Lower lobe of right lung (tissue), 2 donors: Measurements from ENCODE around the gene METTL8. TPM values are rescaled to one million over a fixed set of nuclear protein-coding genes. Genes with fewer than 3 reads are reported as not detected.
"Not testable (repeated sequence)": the region's sequence is repeated elsewhere in the genome, so short reads cannot be mapped to it uniquely, and the experiment has no call there.

Experiments
- ATAC-seq, 2 donors: fragments of 200-7000 bp; cut with Tn5 transposase; one replicate each; pipeline ENCODE4 v1.9.1; 2020 to 2022; ENCODE audit warnings: mild to moderate bottlenecking in 2 of 2, moderate library complexity in 2 of 2
- DNase-seq: peaks from one replicate; pipeline ENCODE4 v3.0.0-alpha.2; 2020
- H3K27ac ChIP-seq: fragments of 200-600 bp; one replicate; pipeline ENCODE4 v1.8.0; 2022
- H3K27me3 ChIP-seq: fragments of 200-600 bp; one replicate; pipeline ENCODE4 v1.8.0; 2022; ENCODE audit warnings: low read depth
- H3K36me3 ChIP-seq: fragments of 200-600 bp; one replicate; pipeline ENCODE4 v1.8.0; 2022; ENCODE audit warnings: mild to moderate bottlenecking
- H3K4me1 ChIP-seq: fragments of 200-600 bp; one replicate; pipeline ENCODE4 v1.8.0; 2022
- H3K4me3 ChIP-seq: fragments of 200-600 bp; one replicate; pipeline ENCODE4 v1.8.0; 2022; ENCODE audit warnings: mild to moderate bottlenecking
- H3K9me3 ChIP-seq: fragments of 200-600 bp; one replicate; pipeline ENCODE4 v1.8.0; 2022
- intact Hi-C: fragments of 100-400 bp; cut with DNase I; formaldehyde crosslinking; loops from one replicate; pipeline ENCODE4 v1.11.0; 2022
- total RNA-seq: library from RNA; stranded (reverse); fragmentation: NEBNext Ultra II Directional; extraction: Animal tissue kit (Norgen Biotek cat#: 25700); gene quantifications from one replicate; pipeline ENCODE4 v1.2.1, GENCODE V29; 2021
- TF ChIP-seq, protein P1 (sequence below): fragments of 200-600 bp; IDR thresholded peaks from one replicate; pipeline ENCODE4 v1.8.0; 2022; ENCODE audit warnings: antibody characterized with exemption, mild to moderate bottlenecking
- donor health status: DM: no; HTN: yes; CAD: no; lungs with severe emphysema.

The METTL8 gene
- total RNA-seq, 1 donor from 2014 or later = 12.9 TPM

DNA sequence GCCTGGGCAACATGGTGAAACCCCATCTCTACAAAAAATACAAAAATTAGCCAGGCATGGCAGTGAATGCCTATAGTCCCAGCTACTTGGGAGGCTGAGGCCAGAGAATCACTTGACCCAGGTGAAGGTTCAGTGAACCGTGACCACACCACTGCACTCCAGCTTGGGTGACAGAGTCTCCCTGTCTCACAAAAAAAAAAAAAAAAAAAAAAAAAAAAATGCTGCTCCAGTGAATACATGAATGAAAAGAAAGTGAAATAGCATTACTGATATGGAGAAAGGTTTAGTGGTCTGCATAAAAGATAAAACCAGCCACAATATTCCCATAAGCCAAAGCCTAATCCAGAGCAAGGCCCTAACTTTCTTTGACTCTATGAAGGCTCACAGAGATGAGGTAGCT is 44.5 kb downstream of the METTL8 start:
- Histone ChIP-seq H3K27me3 (no peaks in the 10 kb centered on the region), H3K36me3 (no peaks in the 10 kb centered on the region), H3K4me3 (no peak overlapping the region), H3K27ac (no peak overlapping the region), H3K4me1 (no peaks in the 10 kb centered on the region), H3K9me3 (no peaks in the 10 kb centered on the region)
- ATAC-seq = no peak
- TF ChIP-seq, protein P1, sequence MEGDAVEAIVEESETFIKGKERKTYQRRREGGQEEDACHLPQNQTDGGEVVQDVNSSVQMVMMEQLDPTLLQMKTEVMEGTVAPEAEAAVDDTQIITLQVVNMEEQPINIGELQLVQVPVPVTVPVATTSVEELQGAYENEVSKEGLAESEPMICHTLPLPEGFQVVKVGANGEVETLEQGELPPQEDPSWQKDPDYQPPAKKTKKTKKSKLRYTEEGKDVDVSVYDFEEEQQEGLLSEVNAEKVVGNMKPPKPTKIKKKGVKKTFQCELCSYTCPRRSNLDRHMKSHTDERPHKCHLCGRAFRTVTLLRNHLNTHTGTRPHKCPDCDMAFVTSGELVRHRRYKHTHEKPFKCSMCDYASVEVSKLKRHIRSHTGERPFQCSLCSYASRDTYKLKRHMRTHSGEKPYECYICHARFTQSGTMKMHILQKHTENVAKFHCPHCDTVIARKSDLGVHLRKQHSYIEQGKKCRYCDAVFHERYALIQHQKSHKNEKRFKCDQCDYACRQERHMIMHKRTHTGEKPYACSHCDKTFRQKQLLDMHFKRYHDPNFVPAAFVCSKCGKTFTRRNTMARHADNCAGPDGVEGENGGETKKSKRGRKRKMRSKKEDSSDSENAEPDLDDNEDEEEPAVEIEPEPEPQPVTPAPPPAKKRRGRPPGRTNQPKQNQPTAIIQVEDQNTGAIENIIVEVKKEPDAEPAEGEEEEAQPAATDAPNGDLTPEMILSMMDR = no peak
- no peak for DNase-seq
- intact Hi-C loops = no loop called here

DNA sequence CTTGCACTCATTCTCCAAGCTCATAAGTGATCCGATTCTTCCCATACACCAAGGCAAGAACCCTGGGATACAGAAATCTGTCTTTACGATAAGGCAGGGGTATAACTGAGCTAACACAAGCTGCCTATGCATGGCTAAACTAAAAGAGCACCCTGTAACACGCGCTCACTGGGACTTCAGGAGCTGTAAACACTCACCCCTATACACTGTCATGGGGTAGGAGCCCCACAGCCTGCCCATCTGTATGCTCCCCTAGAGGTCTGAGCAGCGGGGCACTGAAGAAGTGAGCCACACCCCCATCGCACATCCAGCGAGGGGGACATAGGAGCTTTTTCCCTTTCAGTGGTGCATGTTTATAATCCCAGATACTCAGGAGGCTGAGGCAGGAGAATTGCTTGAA is 46.7 kb downstream of the METTL8 start:
- Histone ChIP-seq H3K27me3 (no peaks in the 10 kb centered on the region), H3K4me1 (no peaks in the 10 kb centered on the region), H3K4me3 (no peak overlapping the region), H3K36me3 (no peaks in the 10 kb centered on the region), H3K9me3 (no peaks in the 10 kb centered on the region), H3K27ac (no peak overlapping the region)
- ATAC-seq (no peak), DNase-seq (no peak)
- intact Hi-C loops = no loop called here
- TF ChIP-seq, protein P1 = no peak

DNA sequence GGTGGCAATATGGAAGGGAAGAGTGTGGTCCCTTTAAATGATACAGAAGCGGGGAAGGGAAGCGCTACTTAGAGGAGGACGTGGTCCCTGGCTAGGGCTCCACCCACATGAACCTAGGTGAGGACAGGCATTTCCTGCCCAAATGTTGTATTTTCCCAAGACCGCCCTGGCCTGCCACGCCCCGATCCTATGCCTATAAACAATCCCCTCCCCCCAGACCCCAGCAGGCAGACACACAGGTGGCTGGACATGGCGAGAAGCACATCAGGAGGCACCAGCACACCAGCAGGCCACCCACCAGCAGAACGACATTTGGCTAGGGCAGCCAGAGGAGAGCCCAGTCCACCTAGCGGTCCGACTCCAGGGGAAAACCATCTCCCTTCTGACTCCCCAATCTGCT is 47.2 kb downstream of the METTL8 start:
- Histone ChIP-seq H3K27me3 (no peaks in the 10 kb centered on the region), H3K36me3 (no peaks in the 10 kb centered on the region), H3K4me1 (no peaks in the 10 kb centered on the region), H3K27ac (no peak overlapping the region), H3K9me3 (no peaks in the 10 kb centered on the region), H3K4me3 (no peak overlapping the region)
- no peak for ATAC-seq
- intact Hi-C loops = no loop called here
- no peak for DNase-seq
- TF ChIP-seq, protein P1 = no peak

DNA sequence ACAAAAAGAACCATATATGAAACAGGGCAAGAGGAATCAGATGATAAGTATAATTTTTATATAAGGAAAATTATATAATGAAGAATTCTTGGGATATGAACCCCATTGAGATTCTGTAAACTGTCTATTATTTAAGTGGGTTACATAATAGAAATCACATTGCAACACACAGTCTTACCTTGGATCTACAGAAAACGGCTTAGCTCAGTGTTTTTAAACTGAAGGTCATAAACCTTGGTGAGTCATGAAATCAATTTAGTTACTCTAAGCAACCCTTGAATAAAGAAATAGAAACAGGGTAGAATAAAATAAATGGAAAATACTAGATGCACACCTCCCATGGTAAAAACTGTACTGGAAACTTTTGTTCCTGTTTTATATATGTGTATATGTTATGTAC is 50.7 kb downstream of the METTL8 start:
- H3K4me1 ChIP-seq = no peaks in the 10 kb centered on the region
- H3K36me3 ChIP-seq = no peaks in the 10 kb centered on the region
- TF ChIP-seq, protein P1 = no peak
- no peak for ATAC-seq
- DNase-seq = no peak
- H3K4me3 ChIP-seq = no peak overlapping the region
- H3K27ac ChIP-seq = no peak overlapping the region
- intact Hi-C loops = no loop called here
- no peaks in the 10 kb centered on the region for H3K9me3 ChIP-seq
- H3K27me3 ChIP-seq = no peaks in the 10 kb centered on the region

DNA sequence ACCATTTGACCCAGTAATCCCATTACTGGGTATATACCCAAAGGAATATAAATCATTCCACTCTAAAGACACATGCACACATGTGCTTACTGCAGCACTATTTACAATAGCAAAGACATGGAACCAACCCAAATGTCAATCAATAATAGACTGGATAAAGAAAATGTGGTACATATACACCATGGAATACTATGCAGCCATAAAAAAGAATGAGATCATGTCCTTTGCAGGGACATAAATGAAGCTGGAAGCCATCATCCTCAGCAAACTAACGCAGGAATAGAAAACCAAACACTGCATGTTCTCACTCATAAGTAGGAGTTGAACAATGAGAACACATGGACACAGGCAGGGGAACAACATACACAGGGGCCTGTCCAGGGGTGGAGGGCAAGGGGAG is 51.6 kb downstream of the METTL8 start:
- H3K36me3 ChIP-seq, H3K27me3 ChIP-seq, H3K4me3 ChIP-seq, H3K27ac ChIP-seq, ATAC-seq, intact Hi-C loops, DNase-seq, H3K4me1 ChIP-seq, H3K9me3 ChIP-seq: not testable (repeated sequence)

DNA sequence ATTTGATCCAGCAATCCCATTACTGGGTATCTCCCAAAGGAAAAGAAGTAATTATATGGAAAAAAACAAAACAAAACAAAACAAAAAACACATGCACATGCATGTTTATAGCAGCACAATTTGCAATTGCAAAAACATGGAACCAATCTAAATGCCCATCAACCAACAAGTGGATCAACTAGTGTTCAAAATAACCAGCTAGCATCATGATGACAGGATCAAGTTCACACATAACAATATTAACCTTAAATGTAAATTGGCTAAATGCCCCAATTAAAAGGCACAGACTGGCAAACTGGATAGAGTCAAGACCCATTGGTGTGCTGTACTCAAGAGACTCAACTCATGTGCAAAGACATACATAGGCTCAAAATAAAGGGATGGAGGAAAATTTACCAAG is 55.9 kb downstream of the METTL8 start:
- H3K4me3 ChIP-seq, H3K27me3 ChIP-seq, ATAC-seq, intact Hi-C loops, H3K9me3 ChIP-seq, H3K27ac ChIP-seq, H3K36me3 ChIP-seq, H3K4me1 ChIP-seq, DNase-seq: not testable (repeated sequence)

DNA sequence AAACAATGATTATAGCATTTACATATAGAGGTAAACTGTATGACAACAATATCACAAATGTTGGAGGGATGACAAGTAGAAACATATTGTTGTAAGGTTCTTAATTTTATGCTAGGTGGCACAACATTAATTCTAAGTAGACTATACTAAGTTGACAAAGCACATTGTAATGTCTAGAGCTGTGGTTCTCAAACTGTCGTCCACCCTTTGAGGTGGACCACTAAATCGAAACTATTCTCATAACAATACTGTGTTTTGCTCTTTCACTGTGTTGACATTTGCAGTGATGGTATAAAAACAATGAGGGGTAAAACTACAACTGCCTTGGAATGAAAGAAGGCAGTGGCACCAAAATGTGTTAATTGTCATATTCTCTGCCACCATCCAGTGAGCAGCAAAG is 66.1 kb downstream of the METTL8 start:
- Histone ChIP-seq H3K27ac (no peak overlapping the region), H3K9me3 (peaks cover 14% of the 10 kb centered on the region), H3K27me3 (no peaks in the 10 kb centered on the region), H3K4me3 (no peak overlapping the region), H3K36me3 (no peaks in the 10 kb centered on the region), H3K4me1 (no peaks in the 10 kb centered on the region)
- no peak for DNase-seq
- intact Hi-C loops = no loop called here
- ATAC-seq = no peak
- TF ChIP-seq, protein P1 = no peak
